Kidney (tissue), 14 donors: ENCODE results near the gene ITGAL. TPM values are rescaled to one million over a fixed set of nuclear protein-coding genes. Genes with fewer than 3 reads are reported as not detected.
A peak's percentile ranks its signal among the peaks of the same experiment; 100 is the strongest.
"Not testable (repeated sequence)": the region's sequence is repeated elsewhere in the genome, so short reads cannot be mapped to it uniquely, and the experiment has no call there.

Experiments used
- DNase-seq, 5 donors: peaks; one replicate each; pipeline ENCODE4 v3.0.0-alpha.2; 2013 to 2020
- FAIRE-seq: peaks from 2 replicates; lab custom pipeline; 2012; peaks lifted over from hg19 to GRCh38; lab: Jason Lieb, UNC
- H3K27ac ChIP-seq, 2 donors: one replicate each; pipeline ENCODE4 v1.7.0; 2013; ENCODE audit warnings: low read depth in 2 of 2, low read length in 2 of 2, inconsistent platforms in 1 of 2
- H3K27me3 ChIP-seq: one replicate; pipeline ENCODE4 v1.7.1; 2013; ENCODE audit warnings: low read length, inconsistent platforms; ENCODE audit not compliant: control insufficient read depth, insufficient read depth
- H3K36me3 ChIP-seq, 3 donors: one replicate each; pipeline versions ENCODE4 v1.7.0 to v1.7.1; 2013; ENCODE audit warnings: low read length in 3 of 3, control low read depth in 1 of 3, inconsistent platforms in 1 of 3; ENCODE audit not compliant: insufficient read depth in 3 of 3, control insufficient read depth in 2 of 3
- H3K4me1 ChIP-seq, 3 donors: one replicate each; pipeline versions ENCODE4 v1.7.0 to v1.7.1; 2013; ENCODE audit warnings: low read length in 3 of 3, inconsistent platforms in 1 of 3, low read depth in 1 of 3; ENCODE audit not compliant: control insufficient read depth in 2 of 3, insufficient read depth in 2 of 3
- H3K4me3 ChIP-seq, 3 donors: one replicate each; pipeline versions ENCODE4 v1.7.0 to v1.8.1; 2013; ENCODE audit warnings: low read length in 3 of 3, control low read depth in 1 of 3, inconsistent platforms in 1 of 3
- H3K9ac ChIP-seq, 3 donors: one replicate each; pipeline versions ENCODE4 v1.7.0 to v1.7.1; 2013; ENCODE audit warnings: low read length in 3 of 3, control low read depth in 1 of 3, inconsistent platforms in 1 of 3
- H3K9me3 ChIP-seq, 3 donors: one replicate each; pipeline versions ENCODE4 v1.7.0 to v1.7.1; 2013; ENCODE audit warnings: low read length in 3 of 3, control low read depth in 1 of 3, inconsistent platforms in 1 of 3; ENCODE audit not compliant: control insufficient read depth in 2 of 3, insufficient read depth in 1 of 3
- intact Hi-C: fragments of 100-400 bp; cut with DNase I; formaldehyde crosslinking; loops from one replicate; pipeline ENCODE4 v1.11.1; 2022
- polyA plus RNA-seq: library from polyadenylated mRNA; stranded (reverse); fragments of 350-450 nt; fragmentation: Illumina TruSeq; extraction: RNeasy Lipid Tissue Mini Kit (QIAGEN cat#74804); gene quantifications from one replicate; pipeline ENCODE4 v1.2.3, GENCODE V29; 2014; ENCODE audit warnings: low read depth, low replicate concordance; ENCODE audit not compliant: insufficient read depth
- total RNA-seq: library from RNA; stranded (reverse); fragmentation: NEBNext Ultra II Directional; extraction: Animal tissue kit (Norgen Biotek cat#: 25700); gene quantifications from one replicate; pipeline ENCODE4 v1.2.1, GENCODE V29; 2021
- TF ChIP-seq, protein P1 (sequence below): IDR thresholded peaks from 3 replicates; pipeline ENCODE4 v1.5.1; 2012; ENCODE audit warnings: mild to moderate bottlenecking, moderate library complexity, borderline replicate concordance; ENCODE audit not compliant: insufficient read depth; ENCODE audit errors: extremely low read depth
- donor health status: control.
- donor health status: control.
- donor health status: control.
- donor health status: control.
- donor health status: control.
- donor health status: DM: yes; HTN: yes; CAD: no.
- donor health status: Normal renal cell carcinoma (clear cell type).

ITGAL gene
- total and polyA plus RNA-seq, 2 donors from 2014 or later, result 0.56 to 19.6 TPM

DNA sequence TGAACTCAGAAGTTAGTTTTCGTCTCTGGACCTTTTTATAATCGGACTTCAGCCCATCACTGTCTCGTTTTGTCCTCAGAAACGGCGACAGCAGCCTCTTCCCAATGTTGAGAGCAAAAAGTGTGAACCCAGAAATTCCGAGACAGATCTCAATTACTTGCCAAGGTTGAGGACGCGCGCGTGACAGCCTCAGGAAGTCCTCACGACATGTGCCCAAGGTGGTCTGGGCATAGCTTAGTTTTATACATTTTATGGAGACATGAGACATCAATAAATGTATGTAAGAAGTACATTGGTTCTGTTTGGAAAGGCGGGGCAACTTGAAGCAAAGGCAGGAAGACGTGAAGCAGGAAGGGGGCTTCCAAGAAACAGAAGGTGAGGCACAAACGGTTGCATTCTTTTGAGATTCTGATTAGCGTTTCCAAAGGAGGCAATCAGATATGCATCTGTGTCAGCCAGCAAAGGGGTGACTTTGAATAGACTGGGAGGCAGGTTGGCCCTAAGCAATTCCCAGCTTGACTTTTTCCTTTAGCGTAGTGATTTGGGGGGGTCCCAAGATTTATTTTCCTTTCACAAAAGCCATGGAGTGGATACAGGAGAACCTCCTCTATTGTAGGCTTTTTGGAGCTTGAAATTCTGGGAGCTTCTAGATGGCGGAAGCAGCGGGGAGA, 62.7 kb downstream of the ITGAL start:
- H3K9ac ChIP-seq, result peak overlapping the region; percentile 89 to 97 (median 95)
- peaks cover 0 to 6% (median 2%) of the 10 kb centered on the region in 3 donors for H3K36me3 ChIP-seq
- H3K27me3 ChIP-seq, result no peaks in the 10 kb centered on the region
- peak overlapping the region; percentile 98 to 99 for H3K27ac ChIP-seq
- H3K4me3 ChIP-seq, result peak overlapping the region; percentile 85 to 99 (median 91)
- TF ChIP-seq, protein P1, sequence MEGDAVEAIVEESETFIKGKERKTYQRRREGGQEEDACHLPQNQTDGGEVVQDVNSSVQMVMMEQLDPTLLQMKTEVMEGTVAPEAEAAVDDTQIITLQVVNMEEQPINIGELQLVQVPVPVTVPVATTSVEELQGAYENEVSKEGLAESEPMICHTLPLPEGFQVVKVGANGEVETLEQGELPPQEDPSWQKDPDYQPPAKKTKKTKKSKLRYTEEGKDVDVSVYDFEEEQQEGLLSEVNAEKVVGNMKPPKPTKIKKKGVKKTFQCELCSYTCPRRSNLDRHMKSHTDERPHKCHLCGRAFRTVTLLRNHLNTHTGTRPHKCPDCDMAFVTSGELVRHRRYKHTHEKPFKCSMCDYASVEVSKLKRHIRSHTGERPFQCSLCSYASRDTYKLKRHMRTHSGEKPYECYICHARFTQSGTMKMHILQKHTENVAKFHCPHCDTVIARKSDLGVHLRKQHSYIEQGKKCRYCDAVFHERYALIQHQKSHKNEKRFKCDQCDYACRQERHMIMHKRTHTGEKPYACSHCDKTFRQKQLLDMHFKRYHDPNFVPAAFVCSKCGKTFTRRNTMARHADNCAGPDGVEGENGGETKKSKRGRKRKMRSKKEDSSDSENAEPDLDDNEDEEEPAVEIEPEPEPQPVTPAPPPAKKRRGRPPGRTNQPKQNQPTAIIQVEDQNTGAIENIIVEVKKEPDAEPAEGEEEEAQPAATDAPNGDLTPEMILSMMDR, result no peak
- DNase-seq (peak in 1 of 5 donors; percentile 54), FAIRE-seq (no peak)
- H3K4me1 ChIP-seq, result peaks cover 0 to 11% (median 6%) of the 10 kb centered on the region in 3 donors
- H3K9me3 ChIP-seq, result no peaks in the 10 kb centered on the region
- intact Hi-C loops, result no loop called here

DNA sequence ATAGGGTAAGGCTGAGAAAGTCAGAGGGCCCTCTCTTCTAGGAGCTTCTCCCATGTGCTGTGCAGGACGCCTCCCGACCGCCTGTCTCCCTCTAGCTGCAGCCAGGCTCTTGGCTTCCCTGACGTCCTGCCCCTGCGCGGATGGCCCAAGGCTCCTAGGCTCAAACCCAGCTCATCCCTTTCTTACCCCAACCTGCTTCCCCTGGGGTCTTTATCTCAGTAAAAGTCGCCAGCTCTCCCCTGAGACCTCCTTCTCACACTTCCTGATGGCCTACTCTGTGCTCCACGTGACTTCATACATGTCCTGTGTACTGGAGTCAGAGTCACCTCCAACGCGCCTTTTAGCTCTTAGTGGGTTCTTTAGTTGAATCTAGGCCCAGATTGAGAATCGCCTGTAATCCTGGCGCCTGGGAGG, 63.2 kb downstream of the ITGAL start:
- Histone ChIP-seq H3K4me3 (peak overlapping the region; percentile 85 to 99 (median 91)), H3K27ac (peak overlapping the region; percentile 98 to 99), H3K36me3 (peaks cover 0 to 6% (median 0%) of the 10 kb centered on the region in 3 donors), H3K9ac (peak overlapping the region; percentile 89 to 97 (median 95)), H3K9me3 (no peaks in the 10 kb centered on the region), H3K4me1 (peaks cover 0 to 11% (median 6%) of the 10 kb centered on the region in 3 donors), H3K27me3 (no peaks in the 10 kb centered on the region)
- DNase-seq (peak; percentile 82 to 93 (median 89)), FAIRE-seq (no peak)
- TF ChIP-seq, protein P1, result peak; percentile 68
- intact Hi-C loops, result no loop called here

DNA sequence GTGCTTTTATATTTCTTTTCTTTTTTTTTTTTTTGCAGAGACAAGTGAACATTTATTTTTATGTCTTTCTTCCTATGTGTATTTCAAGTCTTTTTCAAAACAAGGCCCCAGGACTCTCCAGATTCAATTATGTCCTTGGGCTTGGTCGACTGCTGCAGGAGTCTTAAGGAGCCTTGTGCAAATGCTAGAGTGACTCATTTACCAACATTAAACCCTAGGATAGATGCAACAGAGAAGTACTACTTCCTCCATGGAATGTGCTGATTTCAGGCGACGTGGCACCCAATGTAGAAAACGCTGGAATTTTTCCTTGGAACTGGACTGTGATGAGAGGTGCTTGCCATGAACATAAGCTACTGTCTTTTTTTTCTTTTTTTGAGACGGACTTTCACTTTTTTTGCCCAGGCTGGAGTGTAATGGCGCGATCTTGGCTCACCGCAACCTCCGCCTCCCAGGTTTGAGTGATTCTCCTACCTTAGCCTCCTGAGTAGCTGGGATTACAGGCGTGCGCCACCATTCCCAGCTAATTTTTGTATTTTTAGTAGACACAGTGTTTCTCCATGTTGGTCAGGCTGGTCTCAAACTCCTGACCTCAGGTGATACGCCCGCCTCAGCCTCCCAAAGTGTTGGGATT, 64.0 kb downstream of the ITGAL start:
- FAIRE-seq, H3K36me3 ChIP-seq, intact Hi-C loops, H3K9me3 ChIP-seq, H3K27me3 ChIP-seq, H3K27ac ChIP-seq: not testable (repeated sequence)
- DNase-seq, result peak in 1 of 5 donors; percentile 7
- H3K4me1 ChIP-seq, result peaks cover 0 to 11% (median 6%) of the 10 kb centered on the region in 3 donors
- H3K4me3 ChIP-seq, result peak overlapping the region in 1 of 3 donors; percentile 91
- peak overlapping the region in 2 of 3 donors; percentile 1 to 89 for H3K9ac ChIP-seq
